IMR-90 (cell line): ENCODE results near the gene TOM1L1. TPM values are rescaled to one million over a fixed set of nuclear protein-coding genes. Genes with fewer than 3 reads are reported as not detected.

Experiments used
- ATAC-seq: fragments of 200-7000 bp; cut with Tn5 transposase; 2 replicates; pipeline ENCODE4 v1.9.1; 2020; ENCODE audit warnings: low read depth, mild to moderate bottlenecking, moderate library complexity
- BruUV-seq: library from RNA; stranded (reverse); fragments of 400-500 nt; replicated peaks from 2 replicates; lab custom pipeline; 2021; lab: Mats Ljungman, UMichigan
- CTCF ChIA-PET: fragments of 300-600 bp; formaldehyde crosslinking; extraction: SDS; loops from one replicate; lab custom pipeline; 2021; ENCODE audit warnings: antibody characterized with exemption; lab: Yijun Ruan, JAX
- POLR2A ChIA-PET: fragments of 300-600 bp; sonication (Branson Sonifier 250); formaldehyde crosslinking; loops from one replicate; lab custom pipeline; 2022; ENCODE audit warnings: antibody characterized with exemption; ENCODE audit not compliant: unreplicated experiment; lab: Charles Lee
- DNase-seq: peaks from one replicate; pipeline ENCODE4 v3.0.0; 2013
- H2AFZ ChIP-seq: replicated peaks from 2 replicates; pipeline ENCODE3; 2013; ENCODE audit warnings: low read length, mild to moderate bottlenecking; ENCODE audit not compliant: poor library complexity
- H2AK5ac ChIP-seq: 2 replicates; pipeline ENCODE4 v1.6.1; 2013; ENCODE audit warnings: low read depth, low read length, inconsistent platforms
- H2AK9ac ChIP-seq: replicated peaks from 2 replicates; pipeline ENCODE3; 2013; ENCODE audit warnings: mild to moderate bottlenecking, low read depth, low read length, moderate library complexity; ENCODE audit not compliant: poor library complexity
- H2BK120ac ChIP-seq: 2 replicates; pipeline ENCODE4 v1.6.1; 2013; ENCODE audit warnings: low read depth, low read length, inconsistent platforms
- H2BK15ac ChIP-seq: 3 replicates; pipeline ENCODE4 v1.6.1; 2013; ENCODE audit warnings: low read depth, low read length, inconsistent platforms
- H2BK20ac ChIP-seq: 2 replicates; pipeline ENCODE4 v1.6.1; 2013; ENCODE audit warnings: low read depth, mild to moderate bottlenecking, inconsistent platforms, low read length, moderate library complexity
- H2BK5ac ChIP-seq: 2 replicates; pipeline ENCODE4 v1.6.1; 2013; ENCODE audit warnings: mild to moderate bottlenecking, low read depth, low read length, inconsistent platforms; ENCODE audit not compliant: poor library complexity, severe bottlenecking
- H3K14ac ChIP-seq: replicated peaks from 2 replicates; pipeline ENCODE4 v1.6.1; 2013; ENCODE audit warnings: low read depth, low read length, inconsistent platforms
- H3K18ac ChIP-seq: 2 replicates; pipeline ENCODE4 v1.6.1; 2013; ENCODE audit warnings: low read depth, low read length, control low read depth
- H3K23ac ChIP-seq: 2 replicates; pipeline ENCODE4 v1.6.1; 2013; ENCODE audit warnings: low read depth, low read length, inconsistent platforms
- H3K27ac ChIP-seq: 2 replicates; pipeline ENCODE4 v1.5.1; 2013; ENCODE audit warnings: mild to moderate bottlenecking, control low read depth, low read length; ENCODE audit not compliant: insufficient read depth
- H3K27me3 ChIP-seq: 2 replicates; pipeline ENCODE4 v1.6.1; 2013; ENCODE audit warnings: low read length; ENCODE audit not compliant: control insufficient read depth, insufficient read depth
- H3K36me3 ChIP-seq: 2 replicates; pipeline ENCODE4 v1.6.1; 2013; ENCODE audit warnings: low read length, mixed read lengths; ENCODE audit not compliant: control insufficient read depth, insufficient read depth
- H3K4ac ChIP-seq: 2 replicates; pipeline ENCODE4 v1.6.1; 2013; ENCODE audit warnings: low read depth, low read length, inconsistent platforms
- H3K4me1 ChIP-seq: 2 replicates; pipeline ENCODE4 v1.6.1; 2013; ENCODE audit warnings: low read length, mixed read lengths; ENCODE audit not compliant: control insufficient read depth, insufficient read depth
- H3K4me2 ChIP-seq: 2 replicates; pipeline ENCODE4 v1.6.1; 2013; ENCODE audit warnings: low read depth, mild to moderate bottlenecking, control low read depth, low read length, moderate library complexity
- H3K4me3 ChIP-seq: 2 replicates; pipeline ENCODE4 v1.5.1; 2013; ENCODE audit warnings: low read depth, mild to moderate bottlenecking, control low read depth, low read length, moderate library complexity; ENCODE audit not compliant: insufficient read depth
- H3K56ac ChIP-seq: 2 replicates; pipeline ENCODE4 v1.6.1; 2013; ENCODE audit warnings: low read length, inconsistent platforms; ENCODE audit not compliant: insufficient read depth; ENCODE audit errors: extremely low read depth
- H3K79me1 ChIP-seq, 2 experiments: 2 replicates each; pipeline ENCODE4 v1.6.1; 2013; ENCODE audit warnings: low read length in 2 of 2, inconsistent platforms in 1 of 2, low read depth in 1 of 2
- H3K9ac ChIP-seq: 2 replicates; pipeline ENCODE4 v1.6.1; 2013; ENCODE audit warnings: low read depth, low read length, control low read depth
- H3K9me1 ChIP-seq: 2 replicates; pipeline ENCODE4 v1.6.1; 2013; ENCODE audit warnings: low read length, inconsistent platforms; ENCODE audit not compliant: insufficient read depth
- H3K9me3 ChIP-seq: 2 replicates; pipeline ENCODE4 v1.6.1; 2013; ENCODE audit warnings: low read length; ENCODE audit not compliant: control insufficient read depth, insufficient read depth
- H4K20me1 ChIP-seq: 2 replicates; pipeline ENCODE4 v1.6.1; 2013; ENCODE audit warnings: low read length, inconsistent platforms; ENCODE audit not compliant: insufficient read depth
- H4K5ac ChIP-seq: 2 replicates; pipeline ENCODE4 v1.6.1; 2013; ENCODE audit warnings: mild to moderate bottlenecking, low read depth, low read length, control low read depth
- H4K8ac ChIP-seq, 2 experiments: 2 replicates each; pipeline ENCODE4 v1.6.1; 2013; ENCODE audit warnings: low read depth in 2 of 2, low read length in 2 of 2, control low read depth in 1 of 2, inconsistent platforms in 1 of 2
- H4K91ac ChIP-seq: 2 replicates; pipeline ENCODE4 v1.6.1; 2013; ENCODE audit warnings: low read depth, low read length, inconsistent platforms; ENCODE audit not compliant: insufficient read depth
- BHLHE40 ChIP-seq: fragments of 150-350 bp; IDR thresholded peaks from 2 replicates; pipeline ENCODE4 v1.6.1; 2016; ENCODE audit warnings: mild to moderate bottlenecking, low read depth, low read length
- CEBPB ChIP-seq: IDR thresholded peaks from 2 replicates; pipeline ENCODE4 v1.6.1; 2012; ENCODE audit warnings: low read depth, low read length, improper control_type of control experiment
- CHD1 ChIP-seq: IDR thresholded peaks from 2 replicates; pipeline ENCODE4 v1.6.1; 2012; ENCODE audit warnings: low read depth, low read length, improper control_type of control experiment
- FOS ChIP-seq: fragments of 150-350 bp; IDR thresholded peaks from 2 replicates; pipeline ENCODE4 v1.6.1; 2016; ENCODE audit warnings: low read depth, low read length
- MAFK ChIP-seq: IDR thresholded peaks from 2 replicates; pipeline ENCODE4 v1.6.1; 2012; ENCODE audit warnings: low read depth, low read length, improper control_type of control experiment
- MAZ ChIP-seq: IDR thresholded peaks from 2 replicates; pipeline ENCODE4 v1.6.1; 2012; ENCODE audit warnings: low read depth, mild to moderate bottlenecking, low read length, improper control_type of control experiment, moderate library complexity, borderline replicate concordance
- MXI1 ChIP-seq: IDR thresholded peaks from 2 replicates; pipeline ENCODE4 v1.6.1; 2012; ENCODE audit warnings: low read depth, mild to moderate bottlenecking, low read length, moderate library complexity, borderline replicate concordance
- NFE2L2 ChIP-seq: fragments of 150-350 bp; IDR thresholded peaks from 2 replicates; pipeline ENCODE4 v1.6.1; 2016; ENCODE audit warnings: low read depth, mild to moderate bottlenecking, low read length
- POLR2A ChIP-seq: IDR thresholded peaks from 2 replicates; pipeline ENCODE4 v1.6.1; 2012; ENCODE audit warnings: mild to moderate bottlenecking, low read depth, low read length
- RAD21 ChIP-seq: IDR thresholded peaks from 2 replicates; pipeline ENCODE4 v1.6.1; 2012; ENCODE audit warnings: low read length, improper control_type of control experiment
- RCOR1 ChIP-seq: IDR thresholded peaks from 2 replicates; pipeline ENCODE4 v1.6.1; 2012; ENCODE audit warnings: mild to moderate bottlenecking, low read length, improper control_type of control experiment; ENCODE audit not compliant: insufficient replicate concordance
- RFX5 ChIP-seq: IDR thresholded peaks from 2 replicates; pipeline ENCODE4 v1.8.0; 2012; ENCODE audit warnings: low read depth, mild to moderate bottlenecking, low read length, moderate library complexity
- SMC3 ChIP-seq: fragments of 150-350 bp; IDR thresholded peaks from 2 replicates; pipeline ENCODE4 v1.6.1; 2016; ENCODE audit warnings: low read depth, mild to moderate bottlenecking, antibody characterized with exemption, low read length, moderate library complexity
- WGBS, 2 experiments: methylation state at CpG; one replicate each; pipeline versions ENCODE4 v1.1.5 to v1.1.7; 2013; ENCODE audit warnings: missing lambda C conversion rate in 2 of 2; ENCODE audit not compliant: insufficient read length in 1 of 2; ENCODE audit errors: extremely low coverage in 2 of 2; 5-methylcytosine and 5-hydroxymethylcytosine counted together
- dilution Hi-C: fragments of 300-500 bp; cut with HindIII; formaldehyde crosslinking; loops from one replicate; pipeline ENCODE4 v1.14.3; 2018; ENCODE audit warnings: low sequenced_read_pairs; ENCODE audit not compliant: unreplicated experiment
- in situ Hi-C: fragments of 300-500 bp; cut with MboI; formaldehyde crosslinking; loops from 3 replicates; pipeline ENCODE4 v1.14.3; 2019; ENCODE audit warnings: low sequenced_read_pairs, inconsistent platforms, mixed read lengths
- intact Hi-C: fragments of 100-400 bp; cut with micrococcal nuclease; formaldehyde crosslinking; loops from 2 replicates; pipeline ENCODE4 v1.10.0; 2022
- polyA plus RNA-seq, 3 experiments: library from polyadenylated mRNA; depleted of rRNA; stranded (reverse); fragments of >200 nt; gene quantifications; 2 replicates each; pipeline ENCODE4 v1.2.3, GENCODE V29; 2012; ENCODE audit warnings: low replicate concordance in 1 of 3
- total RNA-seq: library from RNA; depleted of rRNA; stranded (reverse); fragments of >200 nt; gene quantifications from 2 replicates; pipeline ENCODE4 v1.2.3, GENCODE V29; 2012
- TF ChIP-seq, protein P1 (sequence below): fragments of 150-350 bp; IDR thresholded peaks from 2 replicates; pipeline ENCODE4 v1.6.1; 2017; ENCODE audit warnings: mild to moderate bottlenecking, antibody characterized with exemption, low read length, low read depth
- TF ChIP-seq, protein P2 (sequence below): fragments of 150-350 bp; IDR thresholded peaks from 2 replicates; pipeline ENCODE4 v1.6.1; 2016; ENCODE audit warnings: low read depth, mild to moderate bottlenecking, low read length, moderate library complexity, borderline replicate concordance
- TF ChIP-seq, protein P3 (sequence below): conservative IDR thresholded peaks from 2 replicates; pipeline ENCODE4 v1.5.1; 2012; ENCODE audit warnings: mild to moderate bottlenecking, low read depth, low read length, improper control_type of control experiment

TOM1L1 gene
- total and polyA plus RNA-seq, 2 of the 4 experiments (the other 2 are of a cell fraction): 13.0 to 20.1 TPM

DNA sequence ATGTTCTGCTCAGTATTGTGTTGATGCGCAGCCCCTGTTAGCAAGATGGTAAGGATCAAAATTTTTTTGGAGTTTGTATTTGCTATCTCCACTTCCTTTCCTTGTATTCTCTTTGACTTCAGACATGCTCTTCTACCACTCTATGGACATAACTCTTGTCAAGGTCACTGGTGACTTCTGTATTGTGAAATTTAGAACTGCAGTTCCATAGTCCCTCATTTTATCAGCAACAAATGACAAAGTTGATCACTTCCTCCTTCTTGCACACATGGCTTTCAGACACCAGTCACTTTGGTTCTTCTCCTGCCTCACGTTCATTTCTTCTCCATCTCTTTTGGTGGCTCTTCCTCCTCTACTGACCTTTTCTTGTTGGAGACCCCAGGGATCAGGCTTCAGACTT, 46.7 kb downstream of the TOM1L1 start:
- POLR2A ChIA-PET: no interaction called here
- WGBS, 2 experiments: no CpG with 5 or more reads among the region's 2 CpGs
- TF ChIP-seq RFX5 (no peak), MAFK (no peak), CEBPB (no peak), MXI1 (no peak), RCOR1 (no peak), RAD21 (no peak), NFE2L2 (no peak), POLR2A (no peak), CHD1 (no peak), SMC3 (no peak), FOS (no peak), BHLHE40 (no peak), MAZ (no peak)
- TF ChIP-seq, protein P1, sequence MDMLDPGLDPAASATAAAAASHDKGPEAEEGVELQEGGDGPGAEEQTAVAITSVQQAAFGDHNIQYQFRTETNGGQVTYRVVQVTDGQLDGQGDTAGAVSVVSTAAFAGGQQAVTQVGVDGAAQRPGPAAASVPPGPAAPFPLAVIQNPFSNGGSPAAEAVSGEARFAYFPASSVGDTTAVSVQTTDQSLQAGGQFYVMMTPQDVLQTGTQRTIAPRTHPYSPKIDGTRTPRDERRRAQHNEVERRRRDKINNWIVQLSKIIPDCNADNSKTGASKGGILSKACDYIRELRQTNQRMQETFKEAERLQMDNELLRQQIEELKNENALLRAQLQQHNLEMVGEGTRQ: no peak
- TF ChIP-seq, protein P2, sequence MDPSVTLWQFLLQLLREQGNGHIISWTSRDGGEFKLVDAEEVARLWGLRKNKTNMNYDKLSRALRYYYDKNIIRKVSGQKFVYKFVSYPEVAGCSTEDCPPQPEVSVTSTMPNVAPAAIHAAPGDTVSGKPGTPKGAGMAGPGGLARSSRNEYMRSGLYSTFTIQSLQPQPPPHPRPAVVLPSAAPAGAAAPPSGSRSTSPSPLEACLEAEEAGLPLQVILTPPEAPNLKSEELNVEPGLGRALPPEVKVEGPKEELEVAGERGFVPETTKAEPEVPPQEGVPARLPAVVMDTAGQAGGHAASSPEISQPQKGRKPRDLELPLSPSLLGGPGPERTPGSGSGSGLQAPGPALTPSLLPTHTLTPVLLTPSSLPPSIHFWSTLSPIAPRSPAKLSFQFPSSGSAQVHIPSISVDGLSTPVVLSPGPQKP: no peak
- TF ChIP-seq, protein P3, sequence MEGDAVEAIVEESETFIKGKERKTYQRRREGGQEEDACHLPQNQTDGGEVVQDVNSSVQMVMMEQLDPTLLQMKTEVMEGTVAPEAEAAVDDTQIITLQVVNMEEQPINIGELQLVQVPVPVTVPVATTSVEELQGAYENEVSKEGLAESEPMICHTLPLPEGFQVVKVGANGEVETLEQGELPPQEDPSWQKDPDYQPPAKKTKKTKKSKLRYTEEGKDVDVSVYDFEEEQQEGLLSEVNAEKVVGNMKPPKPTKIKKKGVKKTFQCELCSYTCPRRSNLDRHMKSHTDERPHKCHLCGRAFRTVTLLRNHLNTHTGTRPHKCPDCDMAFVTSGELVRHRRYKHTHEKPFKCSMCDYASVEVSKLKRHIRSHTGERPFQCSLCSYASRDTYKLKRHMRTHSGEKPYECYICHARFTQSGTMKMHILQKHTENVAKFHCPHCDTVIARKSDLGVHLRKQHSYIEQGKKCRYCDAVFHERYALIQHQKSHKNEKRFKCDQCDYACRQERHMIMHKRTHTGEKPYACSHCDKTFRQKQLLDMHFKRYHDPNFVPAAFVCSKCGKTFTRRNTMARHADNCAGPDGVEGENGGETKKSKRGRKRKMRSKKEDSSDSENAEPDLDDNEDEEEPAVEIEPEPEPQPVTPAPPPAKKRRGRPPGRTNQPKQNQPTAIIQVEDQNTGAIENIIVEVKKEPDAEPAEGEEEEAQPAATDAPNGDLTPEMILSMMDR: no peak

More for the DNA sequence above, 46.7 kb downstream of the TOM1L1 start:
- Histone ChIP-seq H3K9ac (no peak overlapping the region), H4K20me1 (peaks cover 4% of the 10 kb centered on the region; the same call in 1 of the 2 replicates), H3K9me1 (peaks cover 5% of the 10 kb centered on the region; the same call in 1 of the 2 replicates), H3K4me1 (peaks cover 8% of the 10 kb centered on the region), H3K4me3 (no peak overlapping the region), H3K23ac (no peak overlapping the region), H3K4ac (no peak overlapping the region), H3K18ac (no peak overlapping the region), H4K91ac (no peak overlapping the region), H3K14ac (no peak overlapping the region), H3K27ac (no peak overlapping the region), H4K5ac (no peak overlapping the region), H3K36me3 (peaks cover 1% of the 10 kb centered on the region; the same call in 1 of the 2 replicates), H2AK9ac (no peak overlapping the region), H3K4me2 (no peak overlapping the region), H2BK120ac (no peak overlapping the region), H3K9me3 (no peaks in the 10 kb centered on the region), H2BK20ac (no peak overlapping the region), H3K27me3 (peaks cover 4% of the 10 kb centered on the region; the same call in 1 of the 2 replicates), H2AFZ (no peak overlapping the region), H3K56ac (no peak overlapping the region), H2BK15ac (no peak overlapping the region), H3K79me1 (no peaks in the 10 kb centered on the region), H2BK5ac (no peak overlapping the region), H2AK5ac (no peak overlapping the region), H4K8ac (no peak overlapping the region)
- ATAC-seq (no peak), DNase-seq (no peak)
- in situ Hi-C loops (no loop called here), intact Hi-C loops (no loop called here), dilution Hi-C loops (no loop called here)
- BruUV-seq: no TSS peak
- CTCF ChIA-PET: no interaction called here
